Measurements from ENCODE around the gene ADAMTS2. TPM values are rescaled to one million over a fixed set of nuclear protein-coding genes. Genes with fewer than 3 reads are reported as not detected.

Gene ADAMTS2
- total RNA-seq, 1 donor from 2014 or later = 18.8 TPM

DNA sequence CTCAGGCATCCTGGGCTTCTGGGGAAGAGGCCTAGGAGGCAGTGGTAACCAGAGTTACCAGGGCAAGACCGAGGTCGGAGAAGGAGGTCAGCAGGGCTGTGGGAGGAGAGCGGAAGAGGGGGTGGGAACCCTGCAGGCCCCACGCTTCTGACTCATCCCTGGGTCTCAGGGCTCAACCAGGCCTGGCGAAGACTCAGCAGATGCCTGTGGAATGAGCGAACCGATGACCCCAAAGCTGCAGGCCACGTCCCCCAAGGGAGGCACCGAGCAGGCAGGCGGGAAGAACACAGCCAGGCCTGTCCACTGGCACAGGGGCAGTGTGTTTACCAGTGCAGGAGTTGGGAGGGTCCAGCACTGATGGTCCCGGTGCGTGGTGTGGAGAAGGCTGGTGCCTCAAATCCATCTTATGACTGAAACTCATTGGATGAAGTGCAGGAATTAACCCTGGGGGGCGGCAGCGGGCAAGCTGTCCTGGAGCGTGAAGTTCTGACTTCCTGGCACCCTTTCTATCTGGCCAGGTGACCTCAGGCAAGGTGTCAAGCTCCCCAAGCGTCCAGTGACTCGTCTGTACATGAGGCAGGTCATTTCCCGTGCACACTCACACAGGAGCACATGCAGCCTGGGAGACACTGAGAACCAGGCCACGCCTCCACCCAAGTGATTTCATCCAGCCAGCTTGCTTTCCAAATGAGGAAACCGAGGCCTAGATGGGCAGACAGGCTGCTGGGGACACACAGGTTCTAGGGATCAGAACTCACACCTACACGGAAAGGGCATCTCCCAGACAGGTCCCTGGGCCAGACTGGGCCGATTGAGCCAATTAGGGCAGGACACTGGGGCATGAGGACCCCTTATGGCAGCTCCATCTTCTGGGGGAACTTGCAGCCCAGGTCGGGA lies 69.1 kb downstream of the ADAMTS2 start:
- no peak overlapping the region for H3K4me3 Mint-ChIP-seq (ENCODE audit: unreplicated experiment)
- no peaks in the 10 kb centered on the region for H3K79me2 ChIP-seq (ENCODE audit: insufficient read depth, low read length)
- peak overlapping the region; percentile 50 for H3K27ac Mint-ChIP-seq (ENCODE audit: unreplicated experiment)
- H3K27ac ChIP-seq (ENCODE audit: low read depth, low read length) = peak overlapping the region; percentile 85
- peaks cover 2% of the 10 kb centered on the region for H3K9me3 Mint-ChIP-seq (ENCODE audit: unreplicated experiment)
- H4K20me1 ChIP-seq (ENCODE audit: insufficient read depth, low read length) = no peaks in the 10 kb centered on the region
- no peaks in the 10 kb centered on the region for H3K9me3 ChIP-seq (ENCODE audit: insufficient read depth, low read depth, low read length)
- peaks cover 3% of the 10 kb centered on the region for H3K27me3 Mint-ChIP-seq (ENCODE audit: low read depth, unreplicated experiment)
- H3K36me3 Mint-ChIP-seq (ENCODE audit: low read depth, unreplicated experiment) = no peaks in the 10 kb centered on the region
- H3K4me3 ChIP-seq (ENCODE audit: insufficient read depth, low read depth, low read length) = no peak overlapping the region
- H2AFZ ChIP-seq (ENCODE audit: low read depth, low read length) = peak overlapping the region; percentile 79
- peak overlapping the region; percentile 66 for H3K9ac ChIP-seq (ENCODE audit: low read length)
- no peaks in the 10 kb centered on the region for H3K27me3 ChIP-seq (ENCODE audit: insufficient read depth, low read length)
- peaks cover 20% of the 10 kb centered on the region for H3K4me1 ChIP-seq (ENCODE audit: insufficient read depth, low read length)
- TF ChIP-seq EZH2 (IDR thresholded peaks at IDR 0.05; ENCODE audit: insufficient read depth, low read length) = no peak
- TF ChIP-seq, protein P1, sequence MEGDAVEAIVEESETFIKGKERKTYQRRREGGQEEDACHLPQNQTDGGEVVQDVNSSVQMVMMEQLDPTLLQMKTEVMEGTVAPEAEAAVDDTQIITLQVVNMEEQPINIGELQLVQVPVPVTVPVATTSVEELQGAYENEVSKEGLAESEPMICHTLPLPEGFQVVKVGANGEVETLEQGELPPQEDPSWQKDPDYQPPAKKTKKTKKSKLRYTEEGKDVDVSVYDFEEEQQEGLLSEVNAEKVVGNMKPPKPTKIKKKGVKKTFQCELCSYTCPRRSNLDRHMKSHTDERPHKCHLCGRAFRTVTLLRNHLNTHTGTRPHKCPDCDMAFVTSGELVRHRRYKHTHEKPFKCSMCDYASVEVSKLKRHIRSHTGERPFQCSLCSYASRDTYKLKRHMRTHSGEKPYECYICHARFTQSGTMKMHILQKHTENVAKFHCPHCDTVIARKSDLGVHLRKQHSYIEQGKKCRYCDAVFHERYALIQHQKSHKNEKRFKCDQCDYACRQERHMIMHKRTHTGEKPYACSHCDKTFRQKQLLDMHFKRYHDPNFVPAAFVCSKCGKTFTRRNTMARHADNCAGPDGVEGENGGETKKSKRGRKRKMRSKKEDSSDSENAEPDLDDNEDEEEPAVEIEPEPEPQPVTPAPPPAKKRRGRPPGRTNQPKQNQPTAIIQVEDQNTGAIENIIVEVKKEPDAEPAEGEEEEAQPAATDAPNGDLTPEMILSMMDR (IDR thresholded peaks at IDR 0.05; ENCODE audit: insufficient read depth, low read depth, low read length) = no peak
- FAIRE-seq (peak; percentile 60), DNase-seq (ENCODE audit: low read depth) (peak; percentile 95)
- peaks cover 19% of the 10 kb centered on the region for H3K4me1 Mint-ChIP-seq (ENCODE audit: low read depth, unreplicated experiment)
- no peaks in the 10 kb centered on the region for H3K36me3 ChIP-seq (ENCODE audit: insufficient read depth, low read length)
- peak overlapping the region; percentile 62 for H3K4me2 ChIP-seq (ENCODE audit: low read length)

DNA sequence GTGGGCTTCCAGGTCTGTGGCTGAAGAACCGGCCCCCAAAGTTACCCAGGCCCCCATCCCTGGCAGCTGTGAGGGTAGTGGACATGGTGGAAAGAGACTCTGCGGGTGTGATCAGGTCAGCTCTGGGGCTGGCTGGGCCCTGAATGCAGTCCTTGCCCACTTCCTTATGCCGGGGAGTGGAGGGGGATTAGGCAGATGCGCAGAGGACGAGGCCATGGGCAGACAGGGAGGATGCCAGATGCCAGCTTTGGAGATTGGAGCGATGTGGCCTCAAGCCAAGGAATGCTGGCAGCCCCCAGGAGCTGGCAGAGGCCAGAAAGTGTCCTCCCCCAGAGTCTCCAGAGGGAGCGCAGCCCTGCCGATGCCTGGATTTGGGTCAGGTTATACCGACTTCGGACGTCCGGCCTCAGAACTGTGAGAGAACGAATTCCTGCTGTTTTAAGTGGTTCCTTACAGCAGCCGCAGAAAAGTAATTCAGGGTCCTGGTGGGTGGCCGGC lies 69.8 kb downstream of the ADAMTS2 start:
- Histone ChIP-seq H3K4me3 (ENCODE audit: insufficient read depth, low read depth, low read length) (no peak overlapping the region), H3K4me1 (ENCODE audit: insufficient read depth, low read length) (peaks cover 20% of the 10 kb centered on the region), H3K36me3 (ENCODE audit: insufficient read depth, low read length) (no peaks in the 10 kb centered on the region), H3K79me2 (ENCODE audit: insufficient read depth, low read length) (no peaks in the 10 kb centered on the region), H3K27me3 (ENCODE audit: insufficient read depth, low read length) (no peaks in the 10 kb centered on the region), H3K9ac (ENCODE audit: low read length) (peak overlapping the region; percentile 60), H3K4me2 (ENCODE audit: low read length) (peak overlapping the region; percentile 62), H3K27ac (ENCODE audit: low read depth, low read length) (peak overlapping the region; percentile 85), H4K20me1 (ENCODE audit: insufficient read depth, low read length) (no peaks in the 10 kb centered on the region), H2AFZ (ENCODE audit: low read depth, low read length) (peak overlapping the region; percentile 79), H3K9me3 (ENCODE audit: insufficient read depth, low read depth, low read length) (no peaks in the 10 kb centered on the region)
- no peak for TF ChIP-seq EZH2 (IDR thresholded peaks at IDR 0.05; ENCODE audit: insufficient read depth, low read length)
- TF ChIP-seq, protein P1 (IDR thresholded peaks at IDR 0.05; ENCODE audit: insufficient read depth, low read depth, low read length) = no peak
- DNase-seq (ENCODE audit: low read depth) (no peak), FAIRE-seq (no peak)
- H3K9me3 Mint-ChIP-seq (ENCODE audit: unreplicated experiment) = no peaks in the 10 kb centered on the region
- H3K27ac Mint-ChIP-seq (ENCODE audit: unreplicated experiment) = peak overlapping the region; percentile 41
- no peak overlapping the region for H3K4me3 Mint-ChIP-seq (ENCODE audit: unreplicated experiment)
- H3K36me3 Mint-ChIP-seq (ENCODE audit: low read depth, unreplicated experiment) = no peaks in the 10 kb centered on the region
- H3K4me1 Mint-ChIP-seq (ENCODE audit: low read depth, unreplicated experiment) = peaks cover 23% of the 10 kb centered on the region
- H3K27me3 Mint-ChIP-seq (ENCODE audit: low read depth, unreplicated experiment) = peaks cover 3% of the 10 kb centered on the region

Measured in astrocyte (in vitro differentiated cells and primary cell).